ENCODE results near the gene UNK. TPM values are rescaled to one million over a fixed set of nuclear protein-coding genes. Genes with fewer than 3 reads are reported as not detected.

The UNK gene
- total and polyA plus RNA-seq, 7 donors, result 12.7 to 29.6 (median 23.5) TPM

DNA sequence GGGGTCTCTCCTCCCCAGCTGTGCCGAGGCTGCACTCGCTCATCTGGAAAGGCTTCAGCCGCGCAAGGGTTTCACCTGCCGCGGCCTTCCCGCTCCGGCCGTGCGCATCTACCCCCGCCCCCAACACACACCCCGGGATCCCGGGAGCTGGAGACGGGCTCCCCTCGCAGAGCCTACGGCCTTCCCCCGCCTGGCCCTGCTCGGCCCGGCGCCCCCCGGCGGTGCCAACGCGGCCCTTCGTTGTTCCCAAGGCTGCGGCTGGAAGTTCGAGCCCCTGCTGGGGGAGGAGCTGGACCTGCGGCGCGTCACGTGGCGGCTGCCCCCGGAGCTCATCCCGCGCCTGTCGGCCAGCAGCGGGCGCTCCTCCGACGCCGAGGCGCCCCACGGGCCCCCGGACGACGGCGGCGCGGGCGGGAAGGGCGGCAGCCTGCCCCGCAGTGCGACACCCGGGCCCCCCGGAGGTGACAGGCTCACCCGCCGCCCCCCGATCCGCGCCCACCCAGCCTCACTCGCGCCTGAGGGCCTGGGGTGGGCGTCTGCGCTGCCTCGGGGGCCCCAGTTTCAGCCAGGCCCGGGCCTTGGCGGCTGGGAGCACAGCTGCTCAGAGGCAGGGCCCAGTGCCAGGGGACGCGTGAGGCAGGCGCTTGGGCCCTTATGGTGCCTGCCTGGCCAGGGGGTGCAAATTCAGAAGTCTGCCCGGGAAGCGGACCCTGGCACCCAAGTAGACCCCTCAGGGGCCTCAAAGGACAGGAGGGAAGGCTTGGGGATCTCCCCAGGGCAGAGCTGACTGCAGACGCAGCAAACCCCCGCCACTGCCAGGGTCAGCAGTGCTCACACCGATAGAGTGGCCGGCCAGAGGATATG is 30.9 kb upstream of the UNK start:
- H3K27ac ChIP-seq, result peak overlapping the region; percentile 51 to 77 (median 73)
- H3K27me3 ChIP-seq, result no peaks in the 10 kb centered on the region
- peaks cover 0 to 33% (median 6%) of the 10 kb centered on the region in 4 donors for H3K36me3 ChIP-seq
- intact Hi-C loops (cut with DNase I), result no loop called here
- H3K4me1 ChIP-seq, result peaks cover 0 to 30% (median 22%) of the 10 kb centered on the region in 4 donors
- no peaks in the 10 kb centered on the region for H3K9me3 ChIP-seq
- H3K4me3 ChIP-seq, result peak overlapping the region; percentile 37 to 57 (median 50)
- peak; percentile 89 for DNase-seq
- TF ChIP-seq, protein P1, sequence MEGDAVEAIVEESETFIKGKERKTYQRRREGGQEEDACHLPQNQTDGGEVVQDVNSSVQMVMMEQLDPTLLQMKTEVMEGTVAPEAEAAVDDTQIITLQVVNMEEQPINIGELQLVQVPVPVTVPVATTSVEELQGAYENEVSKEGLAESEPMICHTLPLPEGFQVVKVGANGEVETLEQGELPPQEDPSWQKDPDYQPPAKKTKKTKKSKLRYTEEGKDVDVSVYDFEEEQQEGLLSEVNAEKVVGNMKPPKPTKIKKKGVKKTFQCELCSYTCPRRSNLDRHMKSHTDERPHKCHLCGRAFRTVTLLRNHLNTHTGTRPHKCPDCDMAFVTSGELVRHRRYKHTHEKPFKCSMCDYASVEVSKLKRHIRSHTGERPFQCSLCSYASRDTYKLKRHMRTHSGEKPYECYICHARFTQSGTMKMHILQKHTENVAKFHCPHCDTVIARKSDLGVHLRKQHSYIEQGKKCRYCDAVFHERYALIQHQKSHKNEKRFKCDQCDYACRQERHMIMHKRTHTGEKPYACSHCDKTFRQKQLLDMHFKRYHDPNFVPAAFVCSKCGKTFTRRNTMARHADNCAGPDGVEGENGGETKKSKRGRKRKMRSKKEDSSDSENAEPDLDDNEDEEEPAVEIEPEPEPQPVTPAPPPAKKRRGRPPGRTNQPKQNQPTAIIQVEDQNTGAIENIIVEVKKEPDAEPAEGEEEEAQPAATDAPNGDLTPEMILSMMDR (IDR thresholded peaks at IDR 0.05), result peak in 1 of 4 experiments; percentile 66
- TF ChIP-seq POLR2A (IDR thresholded peaks at IDR 0.05) (no peak), POLR2AphosphoS5 (IDR thresholded peaks at IDR 0.05) (peak in 2 of 4 donors; percentile 5 to 22)
- WGBS, 2 donors, result 34 to 78% methylated on average over 76 of the region's 76 CpGs

DNA sequence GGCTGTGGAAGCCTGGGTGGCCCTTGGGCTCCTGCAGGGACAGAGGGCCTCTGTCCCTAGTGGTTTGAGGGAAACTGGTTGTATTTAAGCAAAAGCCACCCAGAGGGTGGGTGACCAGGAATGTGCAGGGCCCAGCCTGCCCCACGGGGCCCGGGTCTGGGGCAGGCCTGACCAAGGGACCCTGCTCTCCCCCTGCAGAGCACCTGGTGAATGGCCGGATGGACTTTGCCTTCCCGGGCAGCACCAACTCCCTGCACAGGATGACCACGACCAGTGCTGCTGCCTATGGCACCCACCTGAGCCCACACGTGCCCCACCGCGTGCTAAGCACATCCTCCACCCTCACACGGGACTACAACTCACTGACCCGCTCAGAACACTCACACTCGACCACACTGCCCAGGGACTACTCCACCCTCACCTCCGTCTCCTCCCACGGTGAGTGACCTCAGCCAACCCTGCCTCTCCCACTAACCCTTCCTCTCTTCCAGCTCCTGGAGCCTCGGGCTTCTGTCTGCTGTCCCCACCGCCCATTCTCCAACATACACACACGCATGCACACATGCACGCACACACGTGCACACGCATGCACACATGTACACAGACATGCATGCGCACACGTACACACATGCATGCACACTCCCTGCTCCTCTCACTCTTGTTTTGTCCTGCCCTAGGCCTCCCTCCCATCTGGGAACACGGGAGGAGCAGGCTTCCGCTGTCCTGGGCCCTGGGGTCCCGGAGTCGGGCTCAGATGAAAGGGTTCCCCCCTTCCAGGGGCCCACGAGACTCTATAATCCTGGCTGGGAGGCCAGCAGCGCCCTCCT is 30.0 kb upstream of the UNK start:
- peaks cover 0 to 35% (median 6%) of the 10 kb centered on the region in 4 donors for H3K36me3 ChIP-seq
- WGBS, 2 donors, result 80 to 84% methylated on average over 27 of the region's 27 CpGs
- TF ChIP-seq POLR2A (IDR thresholded peaks at IDR 0.05) (no peak), EP300 (IDR thresholded peaks at IDR 0.05) (no peak), POLR2AphosphoS5 (IDR thresholded peaks at IDR 0.05) (no peak)
- TF ChIP-seq, protein P1 (IDR thresholded peaks at IDR 0.05), result no peak
- peak overlapping the region in 2 of 4 donors; percentile 54 to 57 for H3K4me3 ChIP-seq
- H3K27ac ChIP-seq, result peak overlapping the region; percentile 51 to 77 (median 73)
- no peaks in the 10 kb centered on the region for H3K27me3 ChIP-seq
- H3K9me3 ChIP-seq, result no peaks in the 10 kb centered on the region
- peaks cover 0 to 27% (median 19%) of the 10 kb centered on the region in 4 donors for H3K4me1 ChIP-seq
- no peak for DNase-seq
- intact Hi-C loops (cut with DNase I), result no loop called here

DNA sequence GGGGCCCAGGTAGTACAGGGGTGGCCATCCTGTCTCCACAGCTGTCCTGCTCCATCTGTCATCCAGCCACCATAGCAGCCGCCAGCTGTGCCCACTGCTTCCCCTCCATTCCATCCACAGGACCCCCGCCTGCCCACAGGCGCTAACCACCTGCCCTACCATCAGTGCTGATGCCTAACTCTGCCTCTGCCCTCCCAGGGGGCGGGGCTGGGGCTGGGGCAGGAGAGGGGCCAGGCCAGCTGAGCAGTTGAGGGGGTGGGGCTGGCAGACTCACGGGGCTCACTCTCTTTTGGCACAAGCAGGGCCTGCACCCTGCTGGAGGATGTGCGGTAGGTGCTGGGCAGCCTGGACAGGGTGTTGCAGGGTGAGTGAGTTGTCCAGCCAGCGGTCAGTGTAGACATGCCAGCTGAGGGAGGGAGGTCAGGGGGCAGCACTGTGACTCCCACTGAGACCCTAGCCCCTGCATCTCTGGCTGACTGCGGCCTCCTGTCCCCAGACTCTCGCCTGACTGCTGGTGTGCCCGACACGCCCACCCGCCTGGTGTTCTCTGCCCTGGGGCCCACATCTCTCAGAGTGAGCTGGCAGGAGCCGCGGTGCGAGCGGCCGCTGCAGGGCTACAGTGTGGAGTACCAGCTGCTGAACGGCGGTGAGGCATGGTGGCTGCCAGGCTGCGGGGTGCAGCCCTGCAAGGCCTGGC is 29.3 kb upstream of the UNK start:
- Histone ChIP-seq H3K27ac (no peak overlapping the region), H3K4me3 (no peak overlapping the region), H3K27me3 (no peaks in the 10 kb centered on the region), H3K4me1 (peaks cover 0 to 19% (median 15%) of the 10 kb centered on the region in 4 donors), H3K9me3 (no peaks in the 10 kb centered on the region), H3K36me3 (peaks cover 0 to 38% (median 6%) of the 10 kb centered on the region in 4 donors)
- intact Hi-C loops (cut with DNase I), result no loop called here
- DNase-seq, result no peak
- 83 to 84% methylated on average over 20 of the region's 20 CpGs for WGBS, 2 donors
- TF ChIP-seq EP300 (IDR thresholded peaks at IDR 0.05) (no peak), POLR2A (IDR thresholded peaks at IDR 0.05) (no peak), POLR2AphosphoS5 (IDR thresholded peaks at IDR 0.05) (no peak)
- TF ChIP-seq, protein P1 (IDR thresholded peaks at IDR 0.05), result no peak

DNA sequence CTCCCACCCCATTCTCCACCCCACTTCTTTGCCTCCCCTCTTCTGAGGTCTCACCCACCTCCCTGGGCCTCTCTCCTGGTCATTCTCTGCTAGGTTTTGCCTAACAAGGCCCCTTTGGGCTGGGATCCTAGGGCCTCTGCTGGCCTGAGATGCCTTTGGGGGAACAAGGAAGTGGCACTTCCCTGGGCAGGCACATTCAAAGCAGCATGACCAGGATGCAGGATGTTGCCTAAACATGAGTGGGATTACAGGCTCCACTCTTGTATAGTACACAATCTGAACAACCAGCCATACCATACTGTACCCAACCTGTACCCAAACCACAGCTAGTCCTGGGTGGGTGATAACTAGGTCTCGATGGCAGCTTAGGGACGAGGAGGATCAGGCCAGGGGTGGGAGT is 28.6 kb upstream of the UNK start:
- H3K27me3 ChIP-seq, result no peaks in the 10 kb centered on the region
- no peak overlapping the region for H3K27ac ChIP-seq
- TF ChIP-seq, protein P1 (IDR thresholded peaks at IDR 0.05), result no peak
- TF ChIP-seq POLR2A (IDR thresholded peaks at IDR 0.05) (no peak), EP300 (IDR thresholded peaks at IDR 0.05) (no peak), POLR2AphosphoS5 (IDR thresholded peaks at IDR 0.05) (no peak)
- DNase-seq, result no peak
- peaks cover 0 to 38% (median 6%) of the 10 kb centered on the region in 4 donors for H3K36me3 ChIP-seq
- H3K4me3 ChIP-seq, result no peak overlapping the region
- WGBS, 2 donors, result 93 to 97% methylated on average over 2 of the region's 2 CpGs
- intact Hi-C loops (cut with DNase I), result no loop called here
- H3K4me1 ChIP-seq, result peaks cover 0 to 19% (median 15%) of the 10 kb centered on the region in 4 donors
- H3K9me3 ChIP-seq, result no peaks in the 10 kb centered on the region

Measured in sigmoid colon (tissue), 7 donors.